Neuronal stem cell (in vitro differentiated cells): ENCODE data around the gene FARS2.

Source experiments
- DNase-seq: peaks from one replicate; pipeline ENCODE4 v3.0.0-alpha.2; 2013; ENCODE audit warnings: low spot score
- H2AFZ ChIP-seq: one replicate; pipeline ENCODE4 v1.6.1; 2013; ENCODE audit warnings: mild to moderate bottlenecking, low read length, inconsistent platforms
- H2AK5ac ChIP-seq: 2 replicates; pipeline ENCODE4 v1.6.1; 2013; ENCODE audit warnings: low read depth, mild to moderate bottlenecking, inconsistent platforms, low read length, moderate library complexity, mixed read lengths
- H2BK120ac ChIP-seq: 2 replicates; pipeline ENCODE4 v1.6.1; 2013; ENCODE audit warnings: low read depth, mild to moderate bottlenecking, inconsistent platforms, low read length, moderate library complexity, mixed read lengths
- H2BK12ac ChIP-seq: one replicate; pipeline ENCODE4 v1.6.1; 2013; ENCODE audit warnings: low read length, inconsistent platforms
- H2BK15ac ChIP-seq: 2 replicates; pipeline ENCODE4 v1.6.1; 2013; ENCODE audit warnings: mild to moderate bottlenecking, low read length, inconsistent platforms, mixed read lengths
- H2BK5ac ChIP-seq: one replicate; pipeline ENCODE4 v1.6.1; 2013; ENCODE audit warnings: inconsistent platforms, mild to moderate bottlenecking, low read length, moderate library complexity
- H3K14ac ChIP-seq: one replicate; pipeline ENCODE4 v1.6.1; 2013; ENCODE audit warnings: low read length, inconsistent platforms
- H3K18ac ChIP-seq: 2 replicates; pipeline ENCODE4 v1.6.1; 2013; ENCODE audit warnings: low read length, inconsistent platforms
- H3K23ac ChIP-seq: 2 replicates; pipeline ENCODE4 v1.6.1; 2013; ENCODE audit warnings: low read depth, mild to moderate bottlenecking, mixed read lengths, low read length, inconsistent platforms; ENCODE audit not compliant: poor library complexity
- H3K27ac ChIP-seq: replicated peaks from 3 replicates; pipeline ENCODE4 v1.5.1; 2013; ENCODE audit warnings: low read length, inconsistent platforms
- H3K27me3 ChIP-seq, 3 experiments: 2 replicates each; pipeline ENCODE4 v1.6.1; 2013; ENCODE audit warnings: low read length in 3 of 3, mild to moderate bottlenecking in 2 of 3, inconsistent platforms in 1 of 3, low read depth in 1 of 3, mixed read lengths in 1 of 3, moderate library complexity in 1 of 3; ENCODE audit not compliant: control insufficient read depth in 3 of 3, insufficient read depth in 3 of 3
- H3K36me3 ChIP-seq, 2 donors: replicated peaks in 1 of 2; 2 replicates each; pipeline ENCODE4 v1.6.1; 2013; ENCODE audit warnings: low read length in 2 of 2; ENCODE audit not compliant: control insufficient read depth in 2 of 2, insufficient read depth in 2 of 2
- H3K4ac ChIP-seq: 2 replicates; pipeline ENCODE4 v1.6.1; 2013; ENCODE audit warnings: inconsistent platforms, mild to moderate bottlenecking, low read length, moderate library complexity
- H3K4me1 ChIP-seq, 2 donors: 1 replicate in 1 of 2; 2 replicates in 1 of 2; pipeline ENCODE4 v1.6.1; 2013; ENCODE audit warnings: low read length in 2 of 2, low read depth in 1 of 2; ENCODE audit not compliant: control insufficient read depth in 2 of 2, insufficient read depth in 1 of 2
- H3K4me2 ChIP-seq: one replicate; pipeline ENCODE4 v1.6.1; 2013; ENCODE audit warnings: mild to moderate bottlenecking, low read length, inconsistent platforms; ENCODE audit not compliant: insufficient read depth, poor library complexity, severe bottlenecking
- H3K4me3 ChIP-seq, 2 donors: 2 replicates each; pipeline ENCODE4 v1.5.1; 2013; ENCODE audit warnings: low read length in 2 of 2, mild to moderate bottlenecking in 2 of 2, inconsistent platforms in 1 of 2, moderate library complexity in 1 of 2
- H3K79me1 ChIP-seq: one replicate; pipeline ENCODE4 v1.6.1; 2013; ENCODE audit warnings: low read depth, mild to moderate bottlenecking, inconsistent platforms, low read length, moderate library complexity
- H3K9ac ChIP-seq: one replicate; pipeline ENCODE4 v1.6.1; 2013; ENCODE audit warnings: mild to moderate bottlenecking, low read depth, low read length, inconsistent platforms; ENCODE audit not compliant: poor library complexity
- H3K9me3 ChIP-seq, 2 donors: replicated peaks in 1 of 2; 2 replicates each; pipeline versions ENCODE3 to v1.6.1; 2013; ENCODE audit warnings: low read length in 2 of 2, mild to moderate bottlenecking in 2 of 2, inconsistent platforms in 1 of 2, low read depth in 1 of 2, mixed read lengths in 1 of 2, moderate library complexity in 1 of 2; ENCODE audit not compliant: control insufficient read depth in 2 of 2, insufficient read depth in 1 of 2
- H4K8ac ChIP-seq: one replicate; pipeline ENCODE4 v1.6.1; 2013; ENCODE audit warnings: low read depth, mild to moderate bottlenecking, inconsistent platforms, low read length, moderate library complexity
- H4K91ac ChIP-seq: one replicate; pipeline ENCODE4 v1.6.1; 2013; ENCODE audit warnings: low read length, low read depth, mild to moderate bottlenecking, inconsistent platforms; ENCODE audit not compliant: poor library complexity
- WGBS, 2 donors: extraction: QIAGEN DNeasy Blood & Tissue Kit; methylation state at CpG; one replicate each; pipeline ENCODE4 v1.1.7; 2013; ENCODE audit warnings: missing lambda C conversion rate in 2 of 2, mixed read lengths in 1 of 2; ENCODE audit not compliant: insufficient read length in 2 of 2, insufficient replicate concordance in 1 of 2; ENCODE audit errors: extremely low coverage in 2 of 2; 5-methylcytosine and 5-hydroxymethylcytosine counted together

Gene FARS2

GRCh38 chr6:5338177-5338960 is 77.1 kb downstream of the FARS2 start:
- no peak overlapping the region for H2BK12ac ChIP-seq
- no peaks in the 10 kb centered on the region for H3K27me3 ChIP-seq
- H4K91ac ChIP-seq, result no peak overlapping the region
- no peak overlapping the region for H3K4me2 ChIP-seq
- H3K36me3 ChIP-seq, result no peaks in the 10 kb centered on the region
- WGBS, 2 donors, result no CpG with 5 or more reads among the region's 10 CpGs
- H3K27ac ChIP-seq, result no peak overlapping the region
- H3K4me3 ChIP-seq, result no peak overlapping the region
- no peak overlapping the region for H3K4ac ChIP-seq
- H3K23ac ChIP-seq, result no peak overlapping the region
- no peak overlapping the region for H2BK120ac ChIP-seq
- H3K4me1 ChIP-seq, result no peaks in the 10 kb centered on the region
- no peaks in the 10 kb centered on the region for H3K9me3 ChIP-seq
- no peak overlapping the region for H3K18ac ChIP-seq
- no peak overlapping the region for H3K14ac ChIP-seq
- H3K9ac ChIP-seq, result no peak overlapping the region
- no peak for DNase-seq
- H4K8ac ChIP-seq, result no peak overlapping the region
- no peaks in the 10 kb centered on the region for H3K79me1 ChIP-seq
- H2BK15ac ChIP-seq, result no peak overlapping the region
- no peak overlapping the region for H2BK5ac ChIP-seq
- H2AFZ ChIP-seq, result no peak overlapping the region
- H2AK5ac ChIP-seq, result no peak overlapping the region

- no peak overlapping the region for H3K4ac ChIP-seq
- H3K9ac ChIP-seq, result no peak overlapping the region
- H2AK5ac ChIP-seq, result no peak overlapping the region
- no peak overlapping the region for H2BK5ac ChIP-seq
- no peak overlapping the region for H3K27ac ChIP-seq
- H3K14ac ChIP-seq, result no peak overlapping the region
- H2BK120ac ChIP-seq, result no peak overlapping the region
- H2BK12ac ChIP-seq, result no peak overlapping the region
- H3K27me3 ChIP-seq, result no peaks in the 10 kb centered on the region
- H4K91ac ChIP-seq, result no peak overlapping the region
- H3K4me1 ChIP-seq, result no peaks in the 10 kb centered on the region
- H3K36me3 ChIP-seq, result no peaks in the 10 kb centered on the region
- no CpG with 5 or more reads among the region's 3 CpGs for WGBS, 2 donors
- no peak overlapping the region for H2BK15ac ChIP-seq
- no peak overlapping the region for H3K4me2 ChIP-seq
- DNase-seq, result no peak
- no peak overlapping the region for H3K23ac ChIP-seq
- H2AFZ ChIP-seq, result no peak overlapping the region
- no peak overlapping the region for H3K4me3 ChIP-seq
- no peak overlapping the region for H3K18ac ChIP-seq
- no peak overlapping the region for H4K8ac ChIP-seq
- no peaks in the 10 kb centered on the region for H3K79me1 ChIP-seq
- H3K9me3 ChIP-seq, result no peaks in the 10 kb centered on the region
Observed at GRCh38 chr6:5339786-5340185, 78.5 kb downstream of the FARS2 start.

GRCh38 chr6:5341845-5342244 is 80.5 kb downstream of the FARS2 start:
- Histone ChIP-seq H3K4me3 (no peak overlapping the region), H3K36me3 (no peaks in the 10 kb centered on the region), H4K91ac (no peak overlapping the region), H3K4ac (no peak overlapping the region), H3K23ac (no peak overlapping the region), H2AK5ac (no peak overlapping the region), H3K4me2 (no peak overlapping the region), H3K27me3 (no peaks in the 10 kb centered on the region), H2BK5ac (no peak overlapping the region), H3K27ac (no peak overlapping the region), H4K8ac (no peak overlapping the region), H2BK12ac (no peak overlapping the region), H3K9me3 (no peaks in the 10 kb centered on the region), H3K79me1 (no peaks in the 10 kb centered on the region), H3K14ac (no peak overlapping the region), H3K4me1 (no peaks in the 10 kb centered on the region), H2BK15ac (no peak overlapping the region), H3K9ac (no peak overlapping the region), H2BK120ac (no peak overlapping the region), H2AFZ (no peak overlapping the region), H3K18ac (no peak overlapping the region)
- no peak for DNase-seq

GRCh38 chr6:5343998-5344397 is 82.7 kb downstream of the FARS2 start:
- Histone ChIP-seq H3K9ac (no peak overlapping the region), H2BK5ac (no peak overlapping the region), H3K27ac (no peak overlapping the region), H2AK5ac (no peak overlapping the region), H2BK15ac (no peak overlapping the region), H3K4ac (no peak overlapping the region), H3K14ac (no peak overlapping the region), H4K8ac (no peak overlapping the region), H3K79me1 (no peaks in the 10 kb centered on the region), H3K23ac (no peak overlapping the region), H2BK12ac (no peak overlapping the region), H3K9me3 (peaks cover 0 to 4% of the 10 kb centered on the region in 2 donors), H3K4me3 (no peak overlapping the region), H3K4me1 (no peaks in the 10 kb centered on the region), H4K91ac (no peak overlapping the region), H3K18ac (no peak overlapping the region), H3K4me2 (no peak overlapping the region), H3K36me3 (no peaks in the 10 kb centered on the region), H2AFZ (no peak overlapping the region), H3K27me3 (no peaks in the 10 kb centered on the region), H2BK120ac (no peak overlapping the region)
- no peak for DNase-seq
- WGBS, 2 donors, result no CpG with 5 or more reads among the region's 11 CpGs
